HFFc6 (cell line): ENCODE data around the gene PEDS1. TPM values are rescaled to one million over a fixed set of nuclear protein-coding genes. Genes with fewer than 3 reads are reported as not detected.
"Not testable (repeated sequence)": the region's sequence is repeated elsewhere in the genome, so short reads cannot be mapped to it uniquely, and the experiment has no call there.

Source experiments
- DNase-seq: peaks from one replicate; pipeline ENCODE4 v3.0.0-alpha.2; 2018
- H3K27ac Mint-ChIP-seq: 2 replicates; pipeline ENCODE4 v1.8.0; 2020; ENCODE audit warnings: mild to moderate bottlenecking, mixed read lengths
- H3K27me3 Mint-ChIP-seq: 2 replicates; pipeline ENCODE4 v1.8.0; 2021; ENCODE audit warnings: mild to moderate bottlenecking, moderate library complexity, mixed read lengths; ENCODE audit not compliant: insufficient read depth
- H3K36me3 Mint-ChIP-seq: 2 replicates; pipeline ENCODE4 v1.8.0; 2021; ENCODE audit warnings: low read depth, mixed read lengths
- H3K4me1 Mint-ChIP-seq: 2 replicates; pipeline ENCODE4 v1.8.0; 2020; ENCODE audit warnings: low read depth, mixed read lengths
- H3K4me3 Mint-ChIP-seq: 2 replicates; pipeline ENCODE4 v1.8.0; 2020; ENCODE audit warnings: mild to moderate bottlenecking, moderate library complexity, mixed read lengths
- H3K9me3 Mint-ChIP-seq: 2 replicates; pipeline ENCODE4 v1.8.0; 2020; ENCODE audit warnings: mild to moderate bottlenecking, mixed read lengths
- total RNA-seq, 6 experiments: library from RNA; stranded (reverse); fragmentation: NEBNext Ultra II Directional; extraction: Animal tissue kit (Norgen Biotek cat#: 25700); gene quantifications; 2 replicates in 1 of 6; 3 replicates in 5 of 6; pipeline ENCODE4 v1.2.3, GENCODE V29; 2021
- TF ChIP-seq, protein P1 (sequence below): fragments of 200-600 bp; sonication (generic); IDR thresholded peaks from 2 replicates; pipeline ENCODE4 v1.5.0; 2021; ENCODE audit warnings: antibody characterized with exemption, mild to moderate bottlenecking

The PEDS1 gene
- total RNA-seq, 6 experiments from 2014 or later: 25.8 to 29.8 (median 27.8) TPM

DNA sequence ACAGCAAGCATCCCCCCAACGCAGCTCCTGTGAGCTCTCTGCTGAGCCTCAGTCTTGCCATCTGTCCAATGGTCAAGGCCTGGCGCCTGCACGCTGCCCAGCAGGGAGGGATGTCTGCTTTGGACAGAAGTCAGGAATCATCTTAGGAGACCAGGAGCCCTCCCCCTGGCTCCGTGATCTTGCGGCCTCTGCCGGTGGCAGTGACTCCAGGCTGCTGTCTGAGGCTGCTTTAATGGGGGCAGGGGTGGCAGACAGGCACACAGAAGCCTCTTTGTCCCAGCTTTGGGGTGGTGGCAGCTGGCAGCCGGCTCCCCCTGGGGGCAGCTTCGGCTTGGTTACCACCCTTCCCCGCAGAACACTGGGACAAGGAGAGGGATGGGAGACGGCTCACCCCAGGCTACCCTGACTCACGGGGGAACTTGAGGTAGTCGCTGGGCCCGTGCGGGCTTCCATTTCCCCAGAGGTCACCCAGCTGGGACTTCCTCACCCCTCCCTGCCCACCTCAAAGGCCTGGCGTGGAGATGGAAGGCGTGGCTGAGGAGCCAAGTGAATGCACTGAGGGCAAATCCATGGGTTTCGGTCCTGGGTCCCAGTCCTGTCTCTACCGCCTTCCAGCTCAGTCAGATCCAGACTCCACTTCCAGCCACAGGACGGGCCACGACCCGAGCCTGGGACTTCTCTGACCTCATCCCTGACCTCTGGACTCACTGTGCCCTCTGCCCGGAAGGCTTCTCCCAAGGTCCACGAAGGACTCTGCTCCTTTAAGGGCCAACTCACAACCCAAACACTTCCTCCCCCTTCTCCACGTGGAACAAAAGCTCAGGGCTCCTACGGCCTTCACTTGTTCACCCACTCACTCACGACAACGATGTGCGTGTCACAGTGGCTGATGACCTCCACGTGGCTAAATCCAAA lies 14.8 kb downstream of the PEDS1 start:
- no peak overlapping the region for H3K4me3 Mint-ChIP-seq
- peaks cover 34% of the 10 kb centered on the region for H3K36me3 Mint-ChIP-seq
- TF ChIP-seq, protein P1, sequence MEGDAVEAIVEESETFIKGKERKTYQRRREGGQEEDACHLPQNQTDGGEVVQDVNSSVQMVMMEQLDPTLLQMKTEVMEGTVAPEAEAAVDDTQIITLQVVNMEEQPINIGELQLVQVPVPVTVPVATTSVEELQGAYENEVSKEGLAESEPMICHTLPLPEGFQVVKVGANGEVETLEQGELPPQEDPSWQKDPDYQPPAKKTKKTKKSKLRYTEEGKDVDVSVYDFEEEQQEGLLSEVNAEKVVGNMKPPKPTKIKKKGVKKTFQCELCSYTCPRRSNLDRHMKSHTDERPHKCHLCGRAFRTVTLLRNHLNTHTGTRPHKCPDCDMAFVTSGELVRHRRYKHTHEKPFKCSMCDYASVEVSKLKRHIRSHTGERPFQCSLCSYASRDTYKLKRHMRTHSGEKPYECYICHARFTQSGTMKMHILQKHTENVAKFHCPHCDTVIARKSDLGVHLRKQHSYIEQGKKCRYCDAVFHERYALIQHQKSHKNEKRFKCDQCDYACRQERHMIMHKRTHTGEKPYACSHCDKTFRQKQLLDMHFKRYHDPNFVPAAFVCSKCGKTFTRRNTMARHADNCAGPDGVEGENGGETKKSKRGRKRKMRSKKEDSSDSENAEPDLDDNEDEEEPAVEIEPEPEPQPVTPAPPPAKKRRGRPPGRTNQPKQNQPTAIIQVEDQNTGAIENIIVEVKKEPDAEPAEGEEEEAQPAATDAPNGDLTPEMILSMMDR: no peak
- no peaks in the 10 kb centered on the region; the same call in 1 of the 2 replicates for H3K27me3 Mint-ChIP-seq
- H3K27ac Mint-ChIP-seq: no peak overlapping the region
- H3K4me1 Mint-ChIP-seq: peaks cover 54% of the 10 kb centered on the region
- no peaks in the 10 kb centered on the region for H3K9me3 Mint-ChIP-seq
- no peak for DNase-seq

GRCh38 chr20:50138120-50138478 lies 15.4 kb downstream of the PEDS1 start:
- H3K36me3 Mint-ChIP-seq: peaks cover 31% of the 10 kb centered on the region
- peaks cover 50% of the 10 kb centered on the region for H3K4me1 Mint-ChIP-seq
- peak overlapping the region; percentile 62 for H3K27ac Mint-ChIP-seq
- TF ChIP-seq, protein P1: no peak
- H3K27me3 Mint-ChIP-seq: no peaks in the 10 kb centered on the region; the same call in 1 of the 2 replicates
- DNase-seq: no peak
- H3K9me3 Mint-ChIP-seq: no peaks in the 10 kb centered on the region
- no peak overlapping the region for H3K4me3 Mint-ChIP-seq

- H3K27me3 Mint-ChIP-seq, H3K4me3 Mint-ChIP-seq, DNase-seq, H3K9me3 Mint-ChIP-seq: not testable (repeated sequence)
- Mint-ChIP-seq H3K27ac (peak overlapping the region; percentile 62), H3K4me1 (peaks cover 47% of the 10 kb centered on the region), H3K36me3 (peaks cover 27% of the 10 kb centered on the region)
Measured at GRCh38 chr20:50137702-50138101, 15.8 kb downstream of the PEDS1 start.

- no peak for DNase-seq
- H3K4me3 Mint-ChIP-seq: peak overlapping the region; percentile 8; the same call in 1 of the 2 replicates
- H3K27me3 Mint-ChIP-seq: peaks cover 3% of the 10 kb centered on the region; the same call in 1 of the 2 replicates
- H3K9me3 Mint-ChIP-seq: no peaks in the 10 kb centered on the region
- H3K36me3 Mint-ChIP-seq: peaks cover 27% of the 10 kb centered on the region
- H3K4me1 Mint-ChIP-seq: peaks cover 47% of the 10 kb centered on the region
- TF ChIP-seq, protein P1: no peak
- H3K27ac Mint-ChIP-seq: peak overlapping the region; percentile 62
Measured at GRCh38 chr20:50136822-50137599, 16.5 kb downstream of the PEDS1 start.

- not testable (repeated sequence) for H3K27me3 Mint-ChIP-seq, H3K4me3 Mint-ChIP-seq, H3K27ac Mint-ChIP-seq, DNase-seq, H3K9me3 Mint-ChIP-seq
- H3K36me3 Mint-ChIP-seq: peaks cover 23% of the 10 kb centered on the region
- H3K4me1 Mint-ChIP-seq: peaks cover 54% of the 10 kb centered on the region
Measured at GRCh38 chr20:50135157-50135556, 18.4 kb downstream of the PEDS1 start.

- DNase-seq: no peak
- TF ChIP-seq, protein P1: peak; percentile 62
- Mint-ChIP-seq H3K27ac (no peak overlapping the region), H3K4me3 (no peak overlapping the region), H3K4me1 (peaks cover 49% of the 10 kb centered on the region), H3K36me3 (peaks cover 30% of the 10 kb centered on the region), H3K27me3 (peaks cover 3% of the 10 kb centered on the region; the same call in 1 of the 2 replicates), H3K9me3 (no peaks in the 10 kb centered on the region)
Measured at GRCh38 chr20:50133474-50134217, 19.9 kb downstream of the PEDS1 start.
